ENCODE measurements around the gene FANCD2OS.
"Not testable (repeated sequence)": the region's sequence is repeated elsewhere in the genome, so short reads cannot be mapped to it uniquely, and the experiment has no call there.

The FANCD2OS gene

DNA sequence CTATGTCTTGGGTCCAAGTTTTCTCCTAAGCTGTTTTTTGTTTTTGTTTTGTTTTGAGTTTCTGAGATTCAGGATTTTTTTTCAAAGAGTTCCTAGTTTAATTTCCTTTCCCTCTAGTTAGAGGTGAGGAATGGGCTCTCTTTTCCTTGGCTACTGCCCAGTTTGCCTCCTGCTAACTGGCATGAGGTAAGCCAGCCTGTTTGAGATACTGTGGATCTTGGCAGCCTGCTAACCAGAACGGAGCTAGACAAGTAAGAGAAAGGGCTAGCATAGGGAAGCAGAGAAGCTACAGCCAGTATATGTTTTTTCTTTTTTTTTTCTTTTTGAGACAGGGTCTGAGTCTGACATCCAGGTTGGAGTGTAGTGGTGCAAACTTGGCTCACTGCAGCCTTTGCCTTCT is 17.3 kb downstream of the FANCD2OS start:
- not testable (repeated sequence) for DNase-seq

GRCh38 chr3:10090179-10090578 is 17.9 kb downstream of the FANCD2OS start:
- no peak for DNase-seq

DNA sequence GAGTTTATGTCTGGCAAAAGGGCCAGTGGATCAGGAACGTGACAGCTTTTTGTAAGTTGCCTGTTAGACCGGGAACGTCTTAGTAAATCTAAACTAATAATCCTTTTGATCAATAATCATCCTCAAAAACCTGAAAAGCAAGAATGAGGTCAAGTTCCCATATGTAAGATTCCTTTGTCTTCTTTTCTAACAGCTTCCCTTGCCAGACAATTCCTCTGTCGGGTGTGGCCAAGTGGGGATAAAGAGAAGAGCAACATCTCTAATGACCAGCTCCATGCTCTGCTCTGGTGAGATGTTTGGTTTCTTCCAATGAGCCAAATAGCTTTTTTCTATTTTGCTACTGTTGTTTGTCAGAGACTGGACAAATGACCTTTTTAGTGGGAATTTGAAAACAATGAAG is 19.8 kb downstream of the FANCD2OS start:
- no peak for DNase-seq

- no peak for DNase-seq
Measured at GRCh38 chr3:10085738-10086137, 22.3 kb downstream of the FANCD2OS start.

- no peak for DNase-seq
Measured at GRCh38 chr3:10081871-10082270, 26.2 kb downstream of the FANCD2OS start.

DNA sequence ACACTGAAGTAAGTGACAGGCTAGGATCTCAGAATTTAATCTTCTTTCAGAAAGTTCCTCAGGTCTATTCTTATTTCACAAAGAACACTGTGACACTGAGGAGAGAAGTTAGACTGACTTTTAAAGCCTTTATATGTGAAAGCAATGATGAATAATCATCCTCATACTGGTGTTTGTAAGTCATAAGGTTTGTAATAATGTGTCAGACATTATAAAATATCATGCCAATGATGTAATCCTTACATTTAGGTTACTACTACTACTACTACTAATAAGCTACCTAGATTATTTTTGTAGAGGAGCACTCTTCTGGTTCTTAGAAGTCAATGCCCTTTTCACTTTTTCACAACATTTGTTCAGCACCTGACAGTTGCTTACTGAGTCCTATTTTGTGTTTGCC is 33.4 kb downstream of the FANCD2OS start:
- no peak for DNase-seq

DNA sequence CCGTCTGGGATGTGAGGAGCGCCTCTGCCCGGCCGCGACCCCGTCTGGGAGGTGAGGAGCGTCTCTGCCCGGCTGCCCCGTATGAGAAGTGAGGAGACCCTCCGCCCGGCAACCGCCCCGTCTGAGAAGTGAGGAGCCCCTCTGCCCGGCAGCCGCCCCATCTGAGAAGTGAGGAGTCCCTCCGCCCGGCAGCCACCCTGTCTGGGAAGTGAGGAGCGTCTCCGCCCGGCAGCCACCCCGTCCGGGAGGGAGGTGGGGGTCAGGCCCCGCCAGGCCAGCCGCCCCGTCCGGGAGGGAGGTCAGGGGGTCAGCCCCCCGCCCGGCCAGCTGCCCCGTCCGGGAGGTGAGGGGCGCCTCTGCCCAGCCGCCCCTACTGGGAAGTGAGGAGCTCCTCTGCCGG is 38.0 kb downstream of the FANCD2OS start:
- DNase-seq, result not testable (repeated sequence)

DNA sequence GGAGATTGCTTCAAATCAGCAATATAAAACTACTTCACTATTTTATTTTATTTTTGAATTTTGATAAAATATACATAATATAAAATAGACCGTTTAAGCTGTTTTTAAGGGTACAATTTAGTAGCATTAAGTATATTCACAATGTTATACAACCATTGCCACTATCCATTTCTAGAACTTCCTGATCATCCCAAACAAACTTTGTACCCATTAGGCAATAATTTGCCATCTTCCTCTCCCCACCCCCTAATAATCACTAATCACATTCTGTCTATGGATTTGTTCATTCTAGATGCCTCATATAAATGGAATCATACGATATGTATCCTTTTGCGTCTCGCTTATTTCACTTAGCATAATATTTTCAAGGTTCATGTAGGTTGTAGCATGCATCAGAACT is 53.0 kb downstream of the FANCD2OS start:
- DNase-seq, result no peak

All from KG1 (cell line).